Suprapubic skin (tissue), 3 donors: ENCODE results near the gene CMBL.
"Not testable (repeated sequence)": the region's sequence is repeated elsewhere in the genome, so short reads cannot be mapped to it uniquely, and the experiment has no call there.

Experiments
- CTCF ChIP-seq, 2 donors: fragments of 200-600 bp in 1 of 2; fragments of 450-650 bp in 1 of 2; sonication (generic) in 1 of 2; IDR thresholded peaks; one replicate each; pipeline ENCODE4 v1.5.1; 2016 to 2019; ENCODE audit warnings: antibody characterized with exemption in 2 of 2, mild to moderate bottlenecking in 1 of 2, moderate library complexity in 1 of 2
- EP300 ChIP-seq: sonication (generic); formaldehyde crosslinking; IDR thresholded peaks from one replicate; pipeline ENCODE4 v1.6.1; 2017; ENCODE audit warnings: antibody characterized with exemption
- POLR2A ChIP-seq, 2 donors: fragments of 450-650 bp; IDR thresholded peaks; one replicate each; pipeline ENCODE4 v1.6.1; 2017; ENCODE audit warnings: antibody characterized with exemption in 2 of 2, mild to moderate bottlenecking in 2 of 2, moderate library complexity in 2 of 2

GRCh38 chr5:10310835-10311570 is 3.3 kb upstream of the CMBL start:
- not testable (repeated sequence) for TF ChIP-seq CTCF (IDR thresholded peaks at IDR 0.05); POLR2A (IDR thresholded peaks at IDR 0.05); EP300
